ENCODE measurements around the gene ZNF385B. TPM values are rescaled to one million over a fixed set of nuclear protein-coding genes. Genes with fewer than 3 reads are reported as not detected.

The ZNF385B gene
- total RNA-seq, 1 experiment from 2014 or later: 2.2 TPM

- POLR2A ChIA-PET: no interaction called here
- CTCF ChIA-PET: no interaction called here
- H3K27me3 Mint-ChIP-seq (ENCODE audit: low read depth): no peaks in the 10 kb centered on the region
- no peaks in the 10 kb centered on the region for H3K4me1 Mint-ChIP-seq
- H3K9me3 Mint-ChIP-seq: no peaks in the 10 kb centered on the region
- no peak for ATAC-seq
- no peaks in the 10 kb centered on the region for H3K36me3 Mint-ChIP-seq
- no peak for DNase-seq (ENCODE audit: low spot score)
- H3K27ac Mint-ChIP-seq: no peak overlapping the region; the same call in 1 of the 2 replicates
- no peak overlapping the region for H3K4me3 Mint-ChIP-seq
- no peak for TF ChIP-seq ZNF425 (CRISPR knock-in tag; conservative IDR thresholded peaks at IDR 0.05)
- no peak for TF ChIP-seq CREB1 (CRISPR knock-in tag; IDR thresholded peaks at IDR 0.05)
- TF ChIP-seq TP53 (CRISPR knock-in tag; IDR thresholded peaks at IDR 0.05): no peak
- TF ChIP-seq PREB (CRISPR knock-in tag; IDR thresholded peaks at IDR 0.05; ENCODE audit: borderline replicate concordance): no peak
- TF ChIP-seq ZBTB21 (CRISPR knock-in tag; IDR thresholded peaks at IDR 0.05; ENCODE audit: borderline replicate concordance): no peak
- no peak for TF ChIP-seq GTF2I (CRISPR knock-in tag; conservative IDR thresholded peaks at IDR 0.05)
- TF ChIP-seq ATF2 (CRISPR knock-in tag; IDR thresholded peaks at IDR 0.05; ENCODE audit: borderline replicate concordance, low read depth): no peak
- no peak for TF ChIP-seq EMX1 (CRISPR knock-in tag; IDR thresholded peaks at IDR 0.05)
- no peak for TF ChIP-seq CTCF (IDR thresholded peaks at IDR 0.05)
- no peak for TF ChIP-seq ERG (CRISPR knock-in tag; IDR thresholded peaks at IDR 0.05)
- no peak for TF ChIP-seq NFE2L1 (CRISPR knock-in tag; IDR thresholded peaks at IDR 0.05)
- TF ChIP-seq CBFB (CRISPR knock-in tag; IDR thresholded peaks at IDR 0.05; ENCODE audit: low read depth): no peak
- TF ChIP-seq ZNF512 (CRISPR knock-in tag; IDR thresholded peaks at IDR 0.05; ENCODE audit: borderline replicate concordance): no peak
- no peak for TF ChIP-seq ZNF263 (CRISPR knock-in tag; IDR thresholded peaks at IDR 0.05; ENCODE audit: low read depth)
- no peak for TF ChIP-seq TCF7 (CRISPR knock-in tag; IDR thresholded peaks at IDR 0.05; ENCODE audit: low read depth)
- TF ChIP-seq STAT6 (CRISPR knock-in tag; conservative IDR thresholded peaks at IDR 0.05; ENCODE audit: low read depth): no peak
- TF ChIP-seq MLX (CRISPR knock-in tag; IDR thresholded peaks at IDR 0.05): no peak
- no peak for TF ChIP-seq NFATC4 (CRISPR knock-in tag; IDR thresholded peaks at IDR 0.05)
- no peak for TF ChIP-seq MYBL2 (CRISPR knock-in tag; IDR thresholded peaks at IDR 0.05)
- no peak for TF ChIP-seq E2F1 (CRISPR knock-in tag; IDR thresholded peaks at IDR 0.05)
Observed at GRCh38 chr2:179487010-179487731, 374.2 kb downstream of the ZNF385B start.
